WTC11 (cell line): ENCODE measurements around the gene KHK. TPM values are rescaled to one million over a fixed set of nuclear protein-coding genes. Genes with fewer than 3 reads are reported as not detected.

Experiments
- CREM ChIP-seq: sonication (generic); formaldehyde crosslinking; IDR thresholded peaks from 2 replicates; pipeline ENCODE4 v1.8.1; 2022; ENCODE audit warnings: mild to moderate bottlenecking, missing genetic modification reagents, moderate library complexity
- FOXP1 ChIP-seq: sonication (generic); formaldehyde crosslinking; IDR thresholded peaks from 2 replicates; pipeline ENCODE4 v1.8.0; 2022; ENCODE audit warnings: missing genetic modification reagents, mild to moderate bottlenecking, moderate library complexity, borderline replicate concordance
- GRHL2 ChIP-seq: fragments of 250-450 bp; sonication (Bioruptor Pico); IDR thresholded peaks from 2 replicates; pipeline ENCODE4 v1.8.0; 2022; ENCODE audit warnings: mild to moderate bottlenecking, moderate library complexity; ENCODE audit not compliant: insufficient replicate concordance, severe bottlenecking
- KAT7 ChIP-seq: sonication (generic); formaldehyde crosslinking; IDR thresholded peaks from 2 replicates; pipeline ENCODE4 v1.8.1; 2023; ENCODE audit warnings: missing genetic modification reagents, mild to moderate bottlenecking, borderline replicate concordance
- RELA ChIP-seq: sonication (generic); formaldehyde crosslinking; IDR thresholded peaks from 2 replicates; pipeline ENCODE4 v1.8.1; 2022; ENCODE audit warnings: missing genetic modification reagents, mild to moderate bottlenecking, borderline replicate concordance
- SMAD4 ChIP-seq: sonication (generic); formaldehyde crosslinking; IDR thresholded peaks from 2 replicates; pipeline ENCODE4 v1.8.0; 2022; ENCODE audit warnings: mild to moderate bottlenecking, missing genetic modification reagents
- total RNA-seq: library from RNA; stranded (reverse); gene quantifications from 3 replicates; pipeline ENCODE4 v1.2.3, GENCODE V29; 2021
- TF ChIP-seq, protein P1 (sequence below): sonication (generic); formaldehyde crosslinking; IDR thresholded peaks from 2 replicates; pipeline ENCODE4 v1.8.1; 2023; ENCODE audit warnings: mild to moderate bottlenecking, missing genetic modification reagents, moderate library complexity
- TF ChIP-seq, protein P2 (sequence below): sonication (generic); formaldehyde crosslinking; conservative IDR thresholded peaks from 2 replicates; pipeline ENCODE4 v1.8.1; 2023; ENCODE audit warnings: mild to moderate bottlenecking, low read depth, missing genetic modification reagents, moderate library complexity
- TF ChIP-seq, protein P3 (sequence below): sonication (generic); formaldehyde crosslinking; IDR thresholded peaks from 2 replicates; pipeline ENCODE4 v1.8.1; 2023; ENCODE audit warnings: mild to moderate bottlenecking, missing genetic modification reagents
- TF ChIP-seq, protein P4 (sequence below): sonication (generic); formaldehyde crosslinking; IDR thresholded peaks from 2 replicates; pipeline ENCODE4 v1.8.1; 2023; ENCODE audit warnings: mild to moderate bottlenecking, missing genetic modification reagents, moderate library complexity
- TF ChIP-seq, protein P5 (sequence below): fragments of 250-450 bp; sonication (Bioruptor Pico); IDR thresholded peaks from 2 replicates; pipeline ENCODE4 v1.9.0; 2021; ENCODE audit warnings: mild to moderate bottlenecking
- TF ChIP-seq, protein P6 (sequence below): sonication (generic); formaldehyde crosslinking; IDR thresholded peaks from 2 replicates; pipeline ENCODE4 v1.8.1; 2023; ENCODE audit warnings: mild to moderate bottlenecking, moderate library complexity, missing genetic modification reagents
- TF ChIP-seq, protein P7 (sequence below): sonication (generic); formaldehyde crosslinking; IDR thresholded peaks from 2 replicates; pipeline ENCODE4 v1.8.0; 2023; ENCODE audit warnings: missing genetic modification reagents
- TF ChIP-seq, protein P8 (sequence below): fragments of 250-450 bp; sonication (Bioruptor Pico); IDR thresholded peaks from 2 replicates; pipeline ENCODE4 v1.8.0; 2021; ENCODE audit warnings: mild to moderate bottlenecking
- TF ChIP-seq, protein P9 (sequence below): fragments of 250-450 bp; sonication (Bioruptor Pico); IDR thresholded peaks from 2 replicates; pipeline ENCODE4 v2.1.2; 2022; ENCODE audit warnings: mild to moderate bottlenecking, moderate library complexity
- TF ChIP-seq, protein P10 (sequence below): fragments of 250-450 bp; sonication (Bioruptor Pico); IDR thresholded peaks from 2 replicates; pipeline ENCODE4 v1.9.0; 2021; ENCODE audit warnings: mild to moderate bottlenecking, borderline replicate concordance

The KHK gene
- total RNA-seq, 1 experiment from 2014 or later = 17.4 TPM

DNA sequence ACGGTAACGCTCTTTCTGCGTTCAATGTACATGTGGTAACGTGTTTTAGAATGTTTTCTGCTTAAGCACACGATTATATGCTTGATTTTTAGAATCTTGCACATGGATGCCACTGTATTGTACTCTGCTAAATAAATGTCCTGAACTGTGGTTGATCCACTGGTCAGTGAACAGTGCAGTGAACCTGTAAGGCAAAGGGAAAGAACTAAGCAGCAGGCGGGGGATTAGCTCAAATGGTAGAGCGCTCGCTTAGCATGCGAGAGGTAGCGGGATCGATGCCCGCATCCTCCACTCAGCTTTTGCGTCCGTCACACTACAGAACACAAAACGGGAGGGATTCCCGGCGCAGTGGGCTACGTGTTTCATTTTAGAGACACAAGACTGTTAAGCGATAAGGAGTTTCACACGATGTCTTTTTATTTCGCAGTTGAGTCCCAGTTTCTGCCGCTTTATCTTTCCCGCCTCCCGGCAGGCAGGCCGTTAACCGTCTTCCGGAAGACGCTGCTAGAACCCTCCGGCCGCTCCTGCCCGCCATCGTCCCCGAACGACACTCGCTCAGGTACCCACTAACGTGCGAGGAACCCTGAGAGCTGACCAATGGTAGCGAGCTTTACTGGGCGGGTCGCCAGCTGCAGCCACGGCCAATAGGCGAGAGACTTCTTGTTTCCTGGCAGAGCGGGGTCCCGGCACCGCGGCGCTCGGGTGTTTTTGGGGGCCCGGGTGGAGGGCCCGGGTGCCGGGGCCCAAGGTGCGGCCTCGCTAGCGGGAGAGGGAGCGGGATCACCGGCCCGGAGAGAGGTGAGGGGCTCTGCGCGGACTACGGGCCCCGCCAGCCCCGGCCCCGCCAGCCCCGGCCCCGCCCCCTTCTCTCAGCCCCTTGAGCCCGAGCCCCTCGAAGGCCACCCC is 35.3 kb upstream of the KHK start, which contains the start of gene AGBL5 (continued):
- TF ChIP-seq, protein P1, sequence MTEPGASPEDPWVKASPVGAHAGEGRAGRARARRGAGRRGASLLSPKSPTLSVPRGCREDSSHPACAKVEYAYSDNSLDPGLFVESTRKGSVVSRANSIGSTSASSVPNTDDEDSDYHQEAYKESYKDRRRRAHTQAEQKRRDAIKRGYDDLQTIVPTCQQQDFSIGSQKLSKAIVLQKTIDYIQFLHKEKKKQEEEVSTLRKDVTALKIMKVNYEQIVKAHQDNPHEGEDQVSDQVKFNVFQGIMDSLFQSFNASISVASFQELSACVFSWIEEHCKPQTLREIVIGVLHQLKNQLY = no peak
- no peak for TF ChIP-seq GRHL2 (CRISPR knock-in tag)
- TF ChIP-seq, protein P2, sequence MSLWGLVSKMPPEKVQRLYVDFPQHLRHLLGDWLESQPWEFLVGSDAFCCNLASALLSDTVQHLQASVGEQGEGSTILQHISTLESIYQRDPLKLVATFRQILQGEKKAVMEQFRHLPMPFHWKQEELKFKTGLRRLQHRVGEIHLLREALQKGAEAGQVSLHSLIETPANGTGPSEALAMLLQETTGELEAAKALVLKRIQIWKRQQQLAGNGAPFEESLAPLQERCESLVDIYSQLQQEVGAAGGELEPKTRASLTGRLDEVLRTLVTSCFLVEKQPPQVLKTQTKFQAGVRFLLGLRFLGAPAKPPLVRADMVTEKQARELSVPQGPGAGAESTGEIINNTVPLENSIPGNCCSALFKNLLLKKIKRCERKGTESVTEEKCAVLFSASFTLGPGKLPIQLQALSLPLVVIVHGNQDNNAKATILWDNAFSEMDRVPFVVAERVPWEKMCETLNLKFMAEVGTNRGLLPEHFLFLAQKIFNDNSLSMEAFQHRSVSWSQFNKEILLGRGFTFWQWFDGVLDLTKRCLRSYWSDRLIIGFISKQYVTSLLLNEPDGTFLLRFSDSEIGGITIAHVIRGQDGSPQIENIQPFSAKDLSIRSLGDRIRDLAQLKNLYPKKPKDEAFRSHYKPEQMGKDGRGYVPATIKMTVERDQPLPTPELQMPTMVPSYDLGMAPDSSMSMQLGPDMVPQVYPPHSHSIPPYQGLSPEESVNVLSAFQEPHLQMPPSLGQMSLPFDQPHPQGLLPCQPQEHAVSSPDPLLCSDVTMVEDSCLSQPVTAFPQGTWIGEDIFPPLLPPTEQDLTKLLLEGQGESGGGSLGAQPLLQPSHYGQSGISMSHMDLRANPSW (CRISPR knock-in tag) = no peak
- no peak for TF ChIP-seq SMAD4 (CRISPR knock-in tag)
- no peak for TF ChIP-seq RELA (CRISPR knock-in tag)
- TF ChIP-seq, protein P3, sequence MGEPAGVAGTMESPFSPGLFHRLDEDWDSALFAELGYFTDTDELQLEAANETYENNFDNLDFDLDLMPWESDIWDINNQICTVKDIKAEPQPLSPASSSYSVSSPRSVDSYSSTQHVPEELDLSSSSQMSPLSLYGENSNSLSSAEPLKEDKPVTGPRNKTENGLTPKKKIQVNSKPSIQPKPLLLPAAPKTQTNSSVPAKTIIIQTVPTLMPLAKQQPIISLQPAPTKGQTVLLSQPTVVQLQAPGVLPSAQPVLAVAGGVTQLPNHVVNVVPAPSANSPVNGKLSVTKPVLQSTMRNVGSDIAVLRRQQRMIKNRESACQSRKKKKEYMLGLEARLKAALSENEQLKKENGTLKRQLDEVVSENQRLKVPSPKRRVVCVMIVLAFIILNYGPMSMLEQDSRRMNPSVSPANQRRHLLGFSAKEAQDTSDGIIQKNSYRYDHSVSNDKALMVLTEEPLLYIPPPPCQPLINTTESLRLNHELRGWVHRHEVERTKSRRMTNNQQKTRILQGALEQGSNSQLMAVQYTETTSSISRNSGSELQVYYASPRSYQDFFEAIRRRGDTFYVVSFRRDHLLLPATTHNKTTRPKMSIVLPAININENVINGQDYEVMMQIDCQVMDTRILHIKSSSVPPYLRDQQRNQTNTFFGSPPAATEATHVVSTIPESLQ = no peak
- TF ChIP-seq, protein P4, sequence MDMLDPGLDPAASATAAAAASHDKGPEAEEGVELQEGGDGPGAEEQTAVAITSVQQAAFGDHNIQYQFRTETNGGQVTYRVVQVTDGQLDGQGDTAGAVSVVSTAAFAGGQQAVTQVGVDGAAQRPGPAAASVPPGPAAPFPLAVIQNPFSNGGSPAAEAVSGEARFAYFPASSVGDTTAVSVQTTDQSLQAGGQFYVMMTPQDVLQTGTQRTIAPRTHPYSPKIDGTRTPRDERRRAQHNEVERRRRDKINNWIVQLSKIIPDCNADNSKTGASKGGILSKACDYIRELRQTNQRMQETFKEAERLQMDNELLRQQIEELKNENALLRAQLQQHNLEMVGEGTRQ (CRISPR knock-in tag) = no peak
- TF ChIP-seq, protein P5, sequence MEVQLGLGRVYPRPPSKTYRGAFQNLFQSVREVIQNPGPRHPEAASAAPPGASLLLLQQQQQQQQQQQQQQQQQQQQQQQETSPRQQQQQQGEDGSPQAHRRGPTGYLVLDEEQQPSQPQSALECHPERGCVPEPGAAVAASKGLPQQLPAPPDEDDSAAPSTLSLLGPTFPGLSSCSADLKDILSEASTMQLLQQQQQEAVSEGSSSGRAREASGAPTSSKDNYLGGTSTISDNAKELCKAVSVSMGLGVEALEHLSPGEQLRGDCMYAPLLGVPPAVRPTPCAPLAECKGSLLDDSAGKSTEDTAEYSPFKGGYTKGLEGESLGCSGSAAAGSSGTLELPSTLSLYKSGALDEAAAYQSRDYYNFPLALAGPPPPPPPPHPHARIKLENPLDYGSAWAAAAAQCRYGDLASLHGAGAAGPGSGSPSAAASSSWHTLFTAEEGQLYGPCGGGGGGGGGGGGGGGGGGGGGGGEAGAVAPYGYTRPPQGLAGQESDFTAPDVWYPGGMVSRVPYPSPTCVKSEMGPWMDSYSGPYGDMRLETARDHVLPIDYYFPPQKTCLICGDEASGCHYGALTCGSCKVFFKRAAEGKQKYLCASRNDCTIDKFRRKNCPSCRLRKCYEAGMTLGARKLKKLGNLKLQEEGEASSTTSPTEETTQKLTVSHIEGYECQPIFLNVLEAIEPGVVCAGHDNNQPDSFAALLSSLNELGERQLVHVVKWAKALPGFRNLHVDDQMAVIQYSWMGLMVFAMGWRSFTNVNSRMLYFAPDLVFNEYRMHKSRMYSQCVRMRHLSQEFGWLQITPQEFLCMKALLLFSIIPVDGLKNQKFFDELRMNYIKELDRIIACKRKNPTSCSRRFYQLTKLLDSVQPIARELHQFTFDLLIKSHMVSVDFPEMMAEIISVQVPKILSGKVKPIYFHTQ (CRISPR knock-in tag) = no peak
- TF ChIP-seq, protein P6, sequence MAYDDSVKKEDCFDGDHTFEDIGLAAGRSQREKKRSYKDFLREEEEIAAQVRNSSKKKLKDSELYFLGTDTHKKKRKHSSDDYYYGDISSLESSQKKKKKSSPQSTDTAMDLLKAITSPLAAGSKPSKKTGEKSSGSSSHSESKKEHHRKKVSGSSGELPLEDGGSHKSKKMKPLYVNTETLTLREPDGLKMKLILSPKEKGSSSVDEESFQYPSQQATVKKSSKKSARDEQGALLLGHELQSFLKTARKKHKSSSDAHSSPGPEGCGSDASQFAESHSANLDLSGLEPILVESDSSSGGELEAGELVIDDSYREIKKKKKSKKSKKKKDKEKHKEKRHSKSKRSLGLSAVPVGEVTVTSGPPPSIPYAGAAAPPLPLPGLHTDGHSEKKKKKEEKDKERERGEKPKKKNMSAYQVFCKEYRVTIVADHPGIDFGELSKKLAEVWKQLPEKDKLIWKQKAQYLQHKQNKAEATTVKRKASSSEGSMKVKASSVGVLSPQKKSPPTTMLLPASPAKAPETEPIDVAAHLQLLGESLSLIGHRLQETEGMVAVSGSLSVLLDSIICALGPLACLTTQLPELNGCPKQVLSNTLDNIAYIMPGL (CRISPR knock-in tag) = peak; percentile 82; the same call in 1 of the 2 replicates
- TF ChIP-seq KAT7 (CRISPR knock-in tag) = no peak; the same call in 1 of the 2 replicates
- TF ChIP-seq, protein P7, sequence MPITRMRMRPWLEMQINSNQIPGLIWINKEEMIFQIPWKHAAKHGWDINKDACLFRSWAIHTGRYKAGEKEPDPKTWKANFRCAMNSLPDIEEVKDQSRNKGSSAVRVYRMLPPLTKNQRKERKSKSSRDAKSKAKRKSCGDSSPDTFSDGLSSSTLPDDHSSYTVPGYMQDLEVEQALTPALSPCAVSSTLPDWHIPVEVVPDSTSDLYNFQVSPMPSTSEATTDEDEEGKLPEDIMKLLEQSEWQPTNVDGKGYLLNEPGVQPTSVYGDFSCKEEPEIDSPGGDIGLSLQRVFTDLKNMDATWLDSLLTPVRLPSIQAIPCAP (CRISPR knock-in tag) = 0 out of 2 replicates have a peak, but pooled peaks have one; percentile 13
- TF ChIP-seq, protein P8, sequence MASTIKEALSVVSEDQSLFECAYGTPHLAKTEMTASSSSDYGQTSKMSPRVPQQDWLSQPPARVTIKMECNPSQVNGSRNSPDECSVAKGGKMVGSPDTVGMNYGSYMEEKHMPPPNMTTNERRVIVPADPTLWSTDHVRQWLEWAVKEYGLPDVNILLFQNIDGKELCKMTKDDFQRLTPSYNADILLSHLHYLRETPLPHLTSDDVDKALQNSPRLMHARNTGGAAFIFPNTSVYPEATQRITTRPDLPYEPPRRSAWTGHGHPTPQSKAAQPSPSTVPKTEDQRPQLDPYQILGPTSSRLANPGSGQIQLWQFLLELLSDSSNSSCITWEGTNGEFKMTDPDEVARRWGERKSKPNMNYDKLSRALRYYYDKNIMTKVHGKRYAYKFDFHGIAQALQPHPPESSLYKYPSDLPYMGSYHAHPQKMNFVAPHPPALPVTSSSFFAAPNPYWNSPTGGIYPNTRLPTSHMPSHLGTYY = peak; percentile 78; the same call in 1 of the 2 replicates
- peak; percentile 60; the same call in 1 of the 2 replicates for TF ChIP-seq FOXP1
- TF ChIP-seq, protein P9, sequence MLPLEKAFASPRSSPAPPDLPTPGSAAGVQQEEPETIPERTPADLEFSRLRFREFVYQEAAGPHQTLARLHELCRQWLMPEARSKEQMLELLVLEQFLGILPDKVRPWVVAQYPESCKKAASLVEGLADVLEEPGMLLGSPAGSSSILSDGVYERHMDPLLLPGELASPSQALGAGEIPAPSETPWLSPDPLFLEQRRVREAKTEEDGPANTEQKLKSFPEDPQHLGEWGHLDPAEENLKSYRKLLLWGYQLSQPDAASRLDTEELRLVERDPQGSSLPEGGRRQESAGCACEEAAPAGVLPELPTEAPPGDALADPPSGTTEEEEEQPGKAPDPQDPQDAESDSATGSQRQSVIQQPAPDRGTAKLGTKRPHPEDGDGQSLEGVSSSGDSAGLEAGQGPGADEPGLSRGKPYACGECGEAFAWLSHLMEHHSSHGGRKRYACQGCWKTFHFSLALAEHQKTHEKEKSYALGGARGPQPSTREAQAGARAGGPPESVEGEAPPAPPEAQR = no peak
- TF ChIP-seq CREM = 0 out of 2 replicates have a peak, but pooled peaks have one; percentile 64
- TF ChIP-seq, protein P10, sequence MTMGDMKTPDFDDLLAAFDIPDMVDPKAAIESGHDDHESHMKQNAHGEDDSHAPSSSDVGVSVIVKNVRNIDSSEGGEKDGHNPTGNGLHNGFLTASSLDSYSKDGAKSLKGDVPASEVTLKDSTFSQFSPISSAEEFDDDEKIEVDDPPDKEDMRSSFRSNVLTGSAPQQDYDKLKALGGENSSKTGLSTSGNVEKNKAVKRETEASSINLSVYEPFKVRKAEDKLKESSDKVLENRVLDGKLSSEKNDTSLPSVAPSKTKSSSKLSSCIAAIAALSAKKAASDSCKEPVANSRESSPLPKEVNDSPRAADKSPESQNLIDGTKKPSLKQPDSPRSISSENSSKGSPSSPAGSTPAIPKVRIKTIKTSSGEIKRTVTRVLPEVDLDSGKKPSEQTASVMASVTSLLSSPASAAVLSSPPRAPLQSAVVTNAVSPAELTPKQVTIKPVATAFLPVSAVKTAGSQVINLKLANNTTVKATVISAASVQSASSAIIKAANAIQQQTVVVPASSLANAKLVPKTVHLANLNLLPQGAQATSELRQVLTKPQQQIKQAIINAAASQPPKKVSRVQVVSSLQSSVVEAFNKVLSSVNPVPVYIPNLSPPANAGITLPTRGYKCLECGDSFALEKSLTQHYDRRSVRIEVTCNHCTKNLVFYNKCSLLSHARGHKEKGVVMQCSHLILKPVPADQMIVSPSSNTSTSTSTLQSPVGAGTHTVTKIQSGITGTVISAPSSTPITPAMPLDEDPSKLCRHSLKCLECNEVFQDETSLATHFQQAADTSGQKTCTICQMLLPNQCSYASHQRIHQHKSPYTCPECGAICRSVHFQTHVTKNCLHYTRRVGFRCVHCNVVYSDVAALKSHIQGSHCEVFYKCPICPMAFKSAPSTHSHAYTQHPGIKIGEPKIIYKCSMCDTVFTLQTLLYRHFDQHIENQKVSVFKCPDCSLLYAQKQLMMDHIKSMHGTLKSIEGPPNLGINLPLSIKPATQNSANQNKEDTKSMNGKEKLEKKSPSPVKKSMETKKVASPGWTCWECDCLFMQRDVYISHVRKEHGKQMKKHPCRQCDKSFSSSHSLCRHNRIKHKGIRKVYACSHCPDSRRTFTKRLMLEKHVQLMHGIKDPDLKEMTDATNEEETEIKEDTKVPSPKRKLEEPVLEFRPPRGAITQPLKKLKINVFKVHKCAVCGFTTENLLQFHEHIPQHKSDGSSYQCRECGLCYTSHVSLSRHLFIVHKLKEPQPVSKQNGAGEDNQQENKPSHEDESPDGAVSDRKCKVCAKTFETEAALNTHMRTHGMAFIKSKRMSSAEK = peak; percentile 94; the same call in 1 of the 2 replicates
